A549 treated with ZK216348 at 1 μM for 4 hours (cell line): ENCODE data around the gene INSL6. TPM values are rescaled to one million over a fixed set of nuclear protein-coding genes. Genes with fewer than 3 reads are reported as not detected.

Source experiments
- total RNA-seq: library from RNA; stranded (reverse); fragments of 200-300 nt; extraction: Qiagen RNA extraction; gene quantifications from 5 replicates; pipeline ENCODE4 v1.2.3, GENCODE V29; 2022; ENCODE audit warnings: low read depth

INSL6 gene
- total RNA-seq = not detected in 5 replicates

GRCh38 chr9:5185220-5185840 is at the start of gene INSL6:
Gene INSL6 (minus strand): TSS chr9:5185639. CDS start chr9:5185602, 37 bp downstream.

GRCh38 chr9:5231212-5231611 is 45.8 kb upstream of the INSL6 start, which contains the start of gene INSL4:
Gene INSL4 (plus strand): TSS chr9:5231419. CDS start chr9:5231524, 105 bp downstream.

Other genes with a start within 250 kb of the INSL6 start
- 1.5 to 3.6 TPM (median 2.8 TPM) in 5 replicates for gene JAK2, start 200.4 kb downstream of the INSL6 start, total RNA-seq
- 13.6 to 17.0 TPM (median 16.2 TPM) in 5 replicates for gene INSL4, start 45.8 kb upstream of the INSL6 start, total RNA-seq
- 0.21 to 0.42 TPM (median 0.38 TPM) in 3 of 5 replicates, not detected in the others for gene RLN2, start 119.1 kb upstream of the INSL6 start, total RNA-seq
- not detected in 5 replicates for gene RLN1, start 154.2 kb upstream of the INSL6 start, total RNA-seq